CD4-positive, alpha-beta T cell treated with Interleukin-6 for 4 hours (primary cell): Measurements from ENCODE around the gene CELF4.

ENCODE experiments used
- DNase-seq: peaks from one replicate; pipeline ENCODE4 v3.0.0-alpha.2; 2020; ENCODE audit warnings: mixed read lengths

CELF4 gene

GRCh38 chr18:37405772-37406171 lies 159.8 kb downstream of the CELF4 start:
- no peak for DNase-seq

DNA sequence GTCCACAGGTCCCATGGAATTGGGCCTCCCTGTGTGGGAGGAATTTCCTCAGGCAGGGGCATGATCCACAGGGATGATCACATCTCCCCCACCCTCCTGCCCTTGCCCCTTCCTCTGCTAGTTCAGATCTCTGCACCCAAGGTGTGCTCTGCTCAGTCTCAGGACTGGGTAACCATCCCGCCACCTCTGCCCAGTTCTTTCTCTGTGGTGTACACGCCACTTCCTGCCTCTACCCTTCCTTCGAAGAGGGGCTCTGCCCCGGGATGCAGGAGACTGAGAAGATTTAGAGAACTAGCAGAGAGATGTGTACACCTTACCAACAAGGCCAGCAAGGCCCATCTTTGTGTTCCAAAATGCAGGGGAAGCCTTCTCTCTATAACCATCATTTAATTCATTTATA lies 160.4 kb downstream of the CELF4 start:
- DNase-seq: no peak

DNA sequence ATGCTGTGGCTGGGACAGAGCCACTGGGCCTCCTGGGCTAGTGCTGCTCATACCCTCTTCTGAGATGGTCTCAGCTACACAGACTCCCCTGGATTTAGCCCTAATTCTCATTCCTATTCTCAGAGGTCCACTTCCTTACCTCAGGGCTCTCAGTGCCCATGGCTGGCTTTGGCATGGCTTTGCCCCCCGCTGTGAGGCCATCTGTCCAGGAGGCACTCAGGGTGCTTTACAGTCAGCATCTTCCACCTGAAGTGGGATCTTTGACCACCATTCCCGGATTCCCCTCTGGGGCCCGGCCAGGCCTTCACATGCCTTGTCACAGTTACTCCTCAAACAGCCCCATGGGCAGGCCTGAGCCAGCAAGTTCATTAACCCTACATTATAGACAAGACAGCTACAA lies 161.8 kb downstream of the CELF4 start:
- no peak for DNase-seq

GRCh38 chr18:37403100-37403781 lies 162.4 kb downstream of the CELF4 start:
- DNase-seq: no peak

- no peak for DNase-seq
These were observed 162.9 kb downstream of the CELF4 start for GRCh38 chr18:37402735-37403099.

DNA sequence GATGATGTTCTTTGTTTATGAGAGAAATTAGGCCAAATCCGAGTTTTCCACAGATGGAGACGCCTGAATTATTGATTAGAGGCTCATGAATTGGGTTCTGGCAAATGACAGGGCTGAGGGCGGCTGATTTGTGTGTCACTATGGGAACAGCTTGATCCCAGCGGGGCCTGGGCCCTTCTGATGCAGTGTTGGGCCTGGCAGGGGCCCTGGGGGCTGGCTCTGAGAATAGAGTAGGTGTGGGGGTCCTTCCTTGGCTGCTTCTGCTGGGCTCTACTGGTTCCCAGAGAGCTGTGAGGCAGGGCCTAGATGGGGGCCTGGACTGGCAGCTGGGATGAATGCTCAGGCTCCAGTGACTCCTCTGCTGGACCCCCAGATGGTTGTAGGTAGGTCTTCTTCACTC lies 164.8 kb downstream of the CELF4 start:
- DNase-seq: no peak

- no peak for DNase-seq
These were observed 167.2 kb downstream of the CELF4 start for GRCh38 chr18:37398248-37398920.

GRCh38 chr18:37397814-37398213 lies 167.8 kb downstream of the CELF4 start:
- DNase-seq: no peak

GRCh38 chr18:37396971-37397720 lies 168.5 kb downstream of the CELF4 start:
- DNase-seq: no peak

DNA sequence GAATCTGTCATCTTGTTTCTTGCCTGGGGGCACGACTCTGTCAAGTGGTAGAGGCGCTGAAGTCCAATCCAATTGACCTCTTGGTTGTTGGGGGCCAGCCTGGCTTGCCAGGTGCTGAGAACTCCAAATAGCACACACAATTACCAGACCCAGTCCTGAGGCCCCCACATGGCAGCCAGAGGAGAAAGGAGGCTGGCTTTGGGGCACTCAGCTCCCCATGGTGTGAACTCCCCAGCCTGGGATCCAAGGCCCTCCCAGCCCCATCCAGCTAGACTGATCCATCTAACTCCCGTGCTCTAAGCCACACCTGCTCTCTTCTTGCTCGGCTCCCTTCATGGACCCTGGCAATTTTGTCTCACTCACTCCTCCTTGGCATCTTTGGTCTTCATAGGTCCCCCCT lies 170.0 kb downstream of the CELF4 start:
- DNase-seq: no peak

DNA sequence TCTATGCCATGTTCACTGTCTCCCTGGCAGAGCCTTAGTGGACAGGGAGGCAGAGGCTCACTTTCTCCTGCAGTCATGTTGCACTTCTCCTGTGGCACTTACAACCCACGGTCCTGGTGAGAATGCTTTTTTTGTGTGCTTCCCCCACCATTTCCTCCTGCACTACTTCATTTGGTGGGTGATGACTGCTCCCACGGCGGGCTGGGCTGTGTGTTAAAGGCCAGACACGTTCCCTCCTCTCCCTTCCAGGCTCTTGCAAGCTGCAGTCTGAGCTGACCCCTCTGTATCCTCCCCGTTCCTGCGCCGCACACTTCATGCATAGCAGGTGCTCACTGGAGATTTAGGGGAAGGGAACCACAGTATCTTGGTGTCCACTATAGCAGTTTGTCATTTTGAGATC lies 170.5 kb downstream of the CELF4 start:
- DNase-seq: no peak

GRCh38 chr18:37394610-37394965 lies 171.0 kb downstream of the CELF4 start:
- DNase-seq: no peak

DNA sequence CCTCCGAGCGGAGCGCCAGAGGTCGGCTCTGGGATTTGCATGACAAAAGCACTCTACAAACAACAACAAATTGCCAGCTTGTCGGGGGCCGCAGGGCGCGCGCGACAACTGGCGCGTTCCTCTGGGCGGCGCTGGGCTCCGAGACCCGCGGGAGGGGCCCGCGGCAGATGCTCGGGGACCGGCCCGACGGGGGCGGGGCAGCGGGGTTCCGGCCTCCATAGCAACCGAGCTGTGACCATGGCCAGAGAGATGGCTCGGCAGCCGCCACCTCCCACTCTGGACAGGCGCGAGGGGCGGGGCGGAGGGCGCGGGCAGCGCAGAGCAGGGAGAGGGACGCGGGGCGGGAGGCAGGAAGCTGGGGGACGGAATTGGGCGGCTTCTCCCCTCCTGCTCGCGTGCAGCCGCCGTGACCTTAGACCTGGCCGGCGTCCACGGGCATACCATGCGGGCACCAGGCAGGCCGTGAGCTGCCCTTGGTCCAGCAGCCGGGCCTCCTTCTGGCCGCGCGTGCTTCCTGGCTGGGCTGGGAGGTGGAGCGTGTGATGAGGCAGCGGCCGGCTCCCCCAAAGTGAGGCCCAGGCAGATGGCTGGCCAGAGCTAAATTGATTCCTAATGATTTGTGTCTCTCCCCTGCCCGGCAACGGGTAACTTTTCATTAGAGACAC lies 171.5 kb downstream of the CELF4 start:
- no peak for DNase-seq

DNA sequence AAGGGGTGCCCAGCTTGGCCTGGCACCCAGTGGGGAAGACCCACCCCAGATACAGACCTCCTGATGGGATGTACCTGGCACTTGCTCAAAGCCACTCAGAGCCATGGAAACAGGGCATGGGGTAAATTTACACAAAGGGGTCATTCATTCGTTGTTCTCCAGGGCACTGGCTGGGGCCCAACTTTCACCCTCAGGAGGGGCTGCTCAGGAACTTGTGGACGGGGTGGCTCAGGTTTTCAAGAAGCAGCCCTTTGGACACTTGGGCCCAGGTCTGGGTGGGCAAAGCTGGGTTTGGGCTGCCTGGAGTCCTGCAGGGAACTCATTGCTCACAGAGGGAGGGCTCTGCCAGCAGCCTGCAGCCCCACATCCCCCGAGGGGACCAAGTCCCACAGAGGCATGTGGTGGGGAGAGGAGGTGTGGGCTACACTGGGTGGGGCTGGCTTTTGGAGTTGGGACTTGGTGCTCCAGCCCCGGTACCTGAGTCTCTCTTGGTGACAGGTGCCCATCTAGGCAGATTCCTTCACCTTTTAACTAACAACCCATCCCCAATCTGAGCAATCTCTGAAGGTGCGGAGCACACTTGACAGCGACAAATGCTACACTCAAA lies 172.3 kb downstream of the CELF4 start:
- no peak for DNase-seq

- DNase-seq: no peak
These were observed 172.9 kb downstream of the CELF4 start for GRCh38 chr18:37392648-37393047.

GRCh38 chr18:37391698-37392548 lies 173.7 kb downstream of the CELF4 start:
- no peak for DNase-seq

DNA sequence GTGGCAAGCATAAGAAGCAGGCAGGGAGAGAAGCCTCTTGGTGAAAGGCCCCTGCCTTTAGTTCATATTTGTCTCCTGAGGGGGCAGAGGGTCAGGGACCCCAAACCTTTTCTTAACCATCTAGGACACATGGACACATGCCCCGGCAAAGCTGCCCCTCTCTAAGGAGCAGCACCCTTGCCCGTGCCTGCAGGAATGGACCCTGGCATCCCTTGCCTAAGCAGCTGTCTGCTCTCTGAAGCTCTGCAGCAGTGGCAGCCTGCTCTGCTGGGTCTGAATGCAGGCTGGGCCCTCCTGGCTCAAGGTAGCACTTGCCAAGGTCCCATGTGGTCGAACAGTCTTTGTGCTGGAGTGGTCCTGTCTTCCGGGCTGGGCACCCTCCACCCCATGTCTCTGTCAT lies 174.4 kb downstream of the CELF4 start:
- DNase-seq: no peak

DNA sequence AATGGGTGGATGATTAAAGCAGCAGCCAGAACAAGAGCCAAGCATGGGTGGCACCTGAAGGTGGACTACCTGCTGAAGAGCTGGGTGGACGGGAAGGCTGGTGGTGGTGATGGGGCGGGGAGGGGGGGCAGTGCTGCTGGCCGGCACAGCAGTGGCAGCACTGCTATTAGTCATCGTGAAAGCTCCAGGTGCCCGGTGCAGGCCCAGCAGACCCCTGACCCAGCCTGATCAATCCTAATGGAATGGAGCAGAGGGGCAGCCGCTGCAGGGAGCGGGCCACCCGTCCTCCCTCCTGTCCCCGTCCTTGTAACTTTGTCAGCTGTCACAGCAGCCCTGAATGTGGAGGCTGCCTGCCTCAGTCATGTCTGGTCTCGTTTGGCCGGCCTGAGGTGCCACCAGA lies 174.9 kb downstream of the CELF4 start:
- DNase-seq: no peak

DNA sequence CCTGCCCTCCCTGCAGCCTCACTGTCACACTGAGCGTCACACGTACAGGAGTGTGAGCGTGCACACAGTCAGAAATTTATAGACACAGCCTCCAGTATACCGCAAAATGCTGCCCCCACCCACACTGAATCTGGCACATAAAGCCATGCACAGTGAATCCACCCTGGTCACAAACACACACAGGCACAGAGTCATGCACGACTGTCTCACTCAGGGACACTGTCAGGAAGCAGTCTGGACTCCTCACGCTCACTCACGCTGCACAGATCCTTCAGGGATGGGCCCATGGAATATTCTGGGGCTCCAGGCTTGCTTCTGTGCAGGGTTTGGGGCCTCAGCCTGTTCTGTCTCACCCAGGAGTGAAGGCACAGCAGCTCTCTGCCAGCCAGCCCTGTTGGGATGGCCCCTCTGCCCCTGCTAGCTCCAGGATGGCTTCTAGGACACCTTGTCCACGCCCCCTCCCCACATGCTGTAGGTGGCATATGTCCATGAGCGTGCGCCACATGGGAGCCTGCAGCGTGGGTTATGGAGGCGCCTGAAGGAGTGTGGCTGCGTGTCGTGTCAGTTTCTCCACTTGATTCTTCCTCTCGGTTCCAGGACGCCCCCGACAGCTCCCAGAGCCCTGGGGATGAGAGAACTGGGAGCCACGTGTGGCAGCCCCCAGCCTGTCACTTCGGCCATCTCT lies 175.8 kb downstream of the CELF4 start:
- DNase-seq: no peak

DNA sequence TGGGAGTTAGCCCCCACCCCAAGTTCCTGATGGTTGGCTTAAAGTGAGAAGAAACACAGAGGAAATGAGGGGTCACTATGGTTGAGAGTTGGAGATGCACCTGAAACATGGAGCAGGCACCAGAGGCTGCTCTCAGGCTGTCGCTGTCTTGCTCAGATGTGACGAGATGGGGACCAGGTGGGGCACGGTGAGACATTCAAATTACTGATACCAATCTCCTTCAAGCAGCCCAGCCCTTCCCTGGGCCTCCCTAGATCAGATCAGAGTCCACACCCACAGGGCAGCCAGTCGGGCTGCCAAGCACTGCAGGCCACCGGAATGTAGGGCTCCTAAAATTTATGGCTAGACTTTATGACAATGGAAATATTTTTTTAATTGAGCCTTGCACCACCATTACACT lies 176.6 kb downstream of the CELF4 start:
- no peak for DNase-seq

- no peak for DNase-seq
These were observed 177.2 kb downstream of the CELF4 start for GRCh38 chr18:37388413-37388812.
